Cerebellar nuclear complex (tissue), 1 donor: ENCODE measurements around the gene CSTF2T.
"Not testable (repeated sequence)": the region's sequence is repeated elsewhere in the genome, so short reads cannot be mapped to it uniquely, and the experiment has no call there.

Experiments used
- DNase-seq, 2 experiments: peaks; one replicate each; lab custom pipeline; 2025; lab: John Stamatoyannopoulos, UW

The CSTF2T gene

DNA sequence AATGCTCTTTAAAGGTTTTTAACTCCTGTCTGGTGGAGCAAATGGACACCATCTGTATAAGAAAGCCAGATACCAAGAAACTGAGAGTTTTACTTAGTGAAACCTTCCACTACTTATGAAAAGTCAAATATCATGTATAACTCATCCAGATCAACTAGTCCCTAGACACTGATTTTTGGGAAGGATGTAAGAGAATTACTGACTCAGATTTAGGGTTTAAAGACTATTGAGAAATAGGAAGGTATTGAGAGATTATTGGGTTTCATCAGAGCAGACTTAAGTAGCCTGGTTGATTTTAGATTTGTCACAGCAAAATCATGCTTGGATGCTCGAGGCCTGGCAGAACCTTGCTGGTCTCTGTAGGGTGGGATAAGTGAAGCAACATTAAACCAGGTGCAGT is 3.1 kb downstream of the CSTF2T start:
- DNase-seq, result no peak

DNA sequence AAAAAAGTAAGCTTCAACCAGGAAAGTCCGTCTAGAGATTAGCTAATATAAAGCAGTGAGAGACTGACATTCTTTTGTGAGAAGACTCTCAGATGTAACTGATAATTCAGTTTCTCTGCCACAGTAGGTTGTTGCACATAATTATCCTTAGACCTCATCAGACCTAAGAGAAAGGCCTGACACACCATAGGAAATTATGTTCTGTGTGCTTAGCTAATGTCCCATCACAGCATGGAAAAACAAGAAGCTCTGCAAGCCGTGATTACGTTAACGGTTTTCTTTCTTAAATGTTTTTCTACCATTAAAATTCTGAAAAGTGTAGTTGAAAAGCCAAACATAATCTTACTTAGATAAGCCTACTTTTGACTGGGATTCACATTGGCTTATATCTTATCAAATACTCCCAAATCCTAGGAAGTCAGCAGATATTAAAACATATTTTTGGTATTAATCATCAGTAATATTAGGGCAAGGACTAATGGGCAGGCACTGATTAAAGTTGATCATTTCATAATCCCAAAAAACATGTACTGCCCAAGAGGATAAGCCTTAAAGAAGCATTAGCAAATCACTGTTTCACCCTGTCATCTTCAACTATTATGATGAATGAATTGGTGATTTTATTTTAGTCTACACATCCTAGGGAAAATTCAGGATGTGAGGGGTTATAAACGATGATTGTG is 5.2 kb downstream of the CSTF2T start:
- no peak for DNase-seq

DNA sequence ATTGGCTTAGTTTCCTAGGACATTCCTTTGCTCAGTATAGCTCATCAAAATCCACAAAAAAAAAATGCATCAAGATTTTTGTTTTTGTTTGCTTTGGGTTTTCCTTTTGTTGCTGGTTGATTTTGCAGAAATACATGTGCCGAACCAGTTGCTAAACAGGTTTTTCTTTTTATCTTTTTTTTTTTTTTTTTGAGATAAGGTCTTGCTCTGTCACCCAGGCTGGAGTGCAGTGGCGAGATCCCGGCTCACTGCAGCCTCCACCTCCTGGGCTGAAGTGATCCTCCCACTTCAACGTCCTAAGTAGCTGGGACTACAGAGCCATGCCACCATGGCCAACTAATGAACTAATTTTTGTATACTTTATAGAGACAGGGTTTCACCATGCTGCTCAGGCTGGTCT is 8.3 kb downstream of the CSTF2T start:
- DNase-seq, result no peak

DNA sequence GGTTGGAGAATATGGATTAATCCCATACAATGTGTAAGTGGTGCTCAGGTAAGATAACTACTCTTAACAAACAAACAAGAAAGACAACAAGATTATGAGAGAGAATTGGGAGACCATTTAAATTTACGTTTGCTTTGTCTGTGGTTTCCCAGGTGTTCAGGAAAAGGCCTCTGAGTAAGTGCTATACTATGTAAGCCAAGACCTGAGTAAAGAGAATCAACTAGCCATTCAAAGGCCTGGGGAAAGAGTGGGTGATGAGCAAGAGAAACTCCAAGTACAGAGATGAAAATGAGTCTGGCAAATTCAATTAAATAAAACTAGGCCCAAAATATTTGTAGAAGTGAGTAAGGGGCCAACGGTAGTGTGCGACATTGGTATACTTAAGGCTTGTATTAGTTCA is 9.9 kb downstream of the CSTF2T start:
- DNase-seq, result no peak

DNA sequence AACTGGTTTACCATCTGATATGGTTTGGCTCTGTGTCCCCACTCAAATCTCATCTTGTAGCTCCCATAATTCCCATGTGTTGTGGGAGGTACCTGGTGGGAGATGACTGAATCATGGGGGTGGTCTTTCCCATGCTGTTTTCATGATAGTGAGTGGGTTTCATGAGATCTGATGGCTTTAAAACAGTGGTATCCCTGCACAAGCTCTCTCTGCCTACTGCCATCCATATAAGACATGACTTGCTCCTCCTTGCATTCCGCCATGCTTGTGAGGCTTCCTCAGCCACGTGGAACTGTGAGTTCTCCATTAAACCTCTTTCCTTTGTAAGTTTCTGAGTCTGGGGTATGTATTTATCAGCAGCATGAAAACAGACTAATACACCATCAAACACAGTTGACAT is 10.6 kb downstream of the CSTF2T start:
- DNase-seq, result not testable (repeated sequence)

DNA sequence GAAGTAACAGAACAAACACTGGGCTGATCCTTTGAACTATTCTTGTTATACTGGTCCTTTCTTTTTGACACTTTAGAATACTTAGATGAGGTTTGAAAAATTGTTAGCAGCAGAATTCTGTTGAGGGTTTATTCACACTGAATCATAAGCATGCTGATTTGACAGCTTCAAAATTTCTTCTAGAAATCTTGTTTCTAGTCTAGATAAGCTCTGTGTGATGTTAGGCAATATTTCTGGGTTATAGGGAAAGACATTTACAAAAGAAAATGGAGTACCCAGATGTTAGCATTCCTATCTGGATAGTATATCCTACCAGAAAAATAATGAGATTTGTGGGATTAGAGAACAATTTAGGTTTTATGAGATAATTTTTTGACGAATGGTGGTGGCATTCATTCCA is 12.1 kb downstream of the CSTF2T start:
- DNase-seq, result no peak

DNA sequence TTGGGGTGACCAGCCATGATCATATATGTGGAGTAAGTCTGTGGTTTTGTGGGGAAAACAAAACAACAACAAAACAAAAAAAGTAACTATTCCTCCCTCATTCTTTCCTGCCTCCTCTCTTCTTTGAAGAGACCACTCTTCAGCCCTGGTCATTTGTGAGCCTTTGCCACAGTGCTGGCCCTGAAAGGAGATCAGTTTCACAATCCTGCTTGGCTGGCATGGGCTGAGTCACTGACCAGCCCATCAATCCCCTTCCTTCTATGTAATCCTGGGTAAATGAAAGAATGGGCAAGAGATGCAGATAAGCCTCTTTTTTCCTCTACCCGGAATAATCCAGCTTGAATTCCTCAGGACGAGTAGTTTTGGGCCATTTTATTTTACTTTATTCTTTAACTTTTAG is 13.6 kb downstream of the CSTF2T start:
- DNase-seq, result no peak

DNA sequence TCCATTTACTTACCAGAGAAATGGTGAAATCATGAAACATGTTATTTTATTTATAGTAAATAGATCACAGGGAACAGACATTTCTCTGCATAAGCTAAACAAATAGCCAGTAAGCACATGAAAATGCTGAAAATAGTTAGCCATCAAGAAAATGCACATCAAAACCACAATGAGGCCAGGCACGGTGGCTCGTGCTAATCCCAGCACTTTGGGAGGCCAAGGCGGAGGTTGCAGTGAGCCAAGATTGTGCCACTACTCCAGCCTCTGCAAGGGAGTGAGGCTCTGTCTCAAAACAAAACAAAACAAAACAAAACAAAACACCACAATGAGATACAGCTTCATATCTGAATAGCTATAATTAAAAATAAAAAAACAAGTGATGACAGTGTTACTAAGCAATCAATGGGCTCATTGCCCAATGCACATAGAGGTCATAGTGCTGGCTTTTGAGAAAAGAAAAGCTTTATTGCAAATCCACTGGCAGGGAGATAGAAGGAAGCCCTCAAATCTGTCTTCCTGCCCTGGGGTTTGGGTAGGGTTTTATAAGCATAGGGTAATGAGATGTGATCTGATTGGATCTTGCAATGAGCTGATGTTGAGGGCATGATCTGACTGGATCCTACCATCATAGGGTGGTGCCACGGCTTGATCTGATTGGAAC is 16.2 kb downstream of the CSTF2T start:
- no peak for DNase-seq

DNA sequence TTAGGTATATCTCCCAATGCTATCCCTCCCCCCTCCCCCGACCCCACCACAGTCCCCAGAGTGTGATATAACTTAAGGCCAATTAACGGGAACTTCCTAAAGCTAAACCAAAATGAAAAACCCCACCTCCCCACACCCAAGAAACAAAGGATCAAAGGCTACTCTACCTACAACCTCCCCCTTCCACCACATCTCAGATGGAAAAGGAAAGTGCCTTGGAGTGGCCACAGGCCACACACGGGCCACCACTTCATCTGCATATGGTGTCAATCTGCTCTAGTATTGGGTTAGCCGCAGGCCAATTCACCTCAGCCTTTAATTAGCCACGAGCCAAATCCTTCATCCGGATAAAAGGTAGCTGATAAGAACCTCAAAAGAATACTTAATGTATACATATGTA is 19.6 kb downstream of the CSTF2T start:
- DNase-seq, result no peak

DNA sequence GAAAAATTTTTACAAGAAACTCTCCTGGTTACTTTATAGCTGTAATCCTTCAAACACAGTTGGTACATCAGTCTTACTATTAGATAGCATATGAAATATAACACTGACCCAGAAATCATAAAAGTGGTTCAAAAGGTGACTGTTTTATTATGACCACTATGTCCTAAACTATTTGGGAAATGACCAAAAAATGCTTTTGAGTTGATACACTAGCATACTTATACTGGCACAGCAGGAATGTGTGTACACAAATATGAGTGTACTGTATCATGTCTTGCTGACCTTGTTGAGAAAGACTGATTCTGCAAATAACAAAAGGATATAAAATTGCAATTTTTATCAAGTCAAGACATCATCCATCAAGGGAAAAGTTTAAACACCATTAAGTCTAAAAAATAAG is 24.3 kb downstream of the CSTF2T start:
- no peak for DNase-seq

DNA sequence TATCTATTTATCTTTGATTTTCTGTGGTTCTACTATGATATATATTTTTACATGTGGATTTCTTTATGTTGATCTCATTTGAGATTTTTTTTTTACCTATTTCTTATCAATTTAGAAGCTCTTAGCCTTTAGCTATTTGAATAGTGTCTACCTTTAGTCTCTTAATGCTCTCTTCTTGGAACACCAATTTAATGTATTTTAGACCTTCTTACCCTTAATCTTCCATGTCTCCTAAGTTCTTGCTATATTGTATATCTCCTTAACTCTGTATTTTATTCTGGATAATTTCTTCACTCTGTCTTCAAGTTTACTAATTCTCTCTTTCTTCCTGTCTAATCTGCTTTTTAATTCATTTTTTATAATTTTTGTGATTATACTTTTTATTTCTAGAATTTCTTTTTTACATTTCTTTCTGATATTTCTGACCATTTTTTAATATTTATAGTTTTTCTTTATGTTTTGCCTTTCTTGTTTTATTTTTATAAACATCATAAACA is 27.3 kb downstream of the CSTF2T start:
- DNase-seq, result no peak

DNA sequence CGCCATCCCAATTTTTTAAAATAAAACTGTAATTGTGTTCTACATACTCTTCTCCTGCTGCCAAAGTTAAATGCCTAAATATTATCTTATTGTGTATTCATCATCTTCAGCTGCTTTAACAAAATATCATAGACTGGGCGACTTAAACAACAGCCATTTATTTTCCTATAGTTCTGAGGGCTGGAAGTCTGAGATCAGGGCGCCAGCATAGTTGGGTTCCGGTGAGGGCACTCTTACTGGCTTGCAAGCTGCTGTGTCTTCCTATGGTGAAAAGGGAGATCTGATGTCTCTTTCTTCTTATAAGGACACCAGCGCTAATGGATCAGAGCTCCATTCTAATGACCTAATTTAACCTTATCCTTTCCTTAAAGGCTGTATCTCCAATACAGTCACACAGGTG is 30.4 kb downstream of the CSTF2T start:
- DNase-seq, result no peak

DNA sequence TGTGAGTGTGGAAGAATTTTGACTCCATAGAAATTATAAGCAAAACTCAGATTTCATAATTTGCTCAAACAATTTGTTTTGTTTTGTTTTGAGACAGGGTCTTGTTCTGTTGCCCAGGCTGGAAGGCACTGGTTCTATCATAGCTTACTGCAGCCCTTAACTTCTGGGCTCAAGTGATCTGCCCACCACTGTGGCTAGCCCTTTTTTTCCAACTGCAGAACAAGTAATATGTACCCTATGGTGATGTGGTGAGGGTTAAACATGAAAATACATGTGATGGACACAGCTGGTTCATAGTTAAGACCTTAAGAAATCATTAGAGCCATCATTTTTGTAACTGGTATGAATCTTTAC is 31.1 kb downstream of the CSTF2T start:
- DNase-seq, result no peak

DNA sequence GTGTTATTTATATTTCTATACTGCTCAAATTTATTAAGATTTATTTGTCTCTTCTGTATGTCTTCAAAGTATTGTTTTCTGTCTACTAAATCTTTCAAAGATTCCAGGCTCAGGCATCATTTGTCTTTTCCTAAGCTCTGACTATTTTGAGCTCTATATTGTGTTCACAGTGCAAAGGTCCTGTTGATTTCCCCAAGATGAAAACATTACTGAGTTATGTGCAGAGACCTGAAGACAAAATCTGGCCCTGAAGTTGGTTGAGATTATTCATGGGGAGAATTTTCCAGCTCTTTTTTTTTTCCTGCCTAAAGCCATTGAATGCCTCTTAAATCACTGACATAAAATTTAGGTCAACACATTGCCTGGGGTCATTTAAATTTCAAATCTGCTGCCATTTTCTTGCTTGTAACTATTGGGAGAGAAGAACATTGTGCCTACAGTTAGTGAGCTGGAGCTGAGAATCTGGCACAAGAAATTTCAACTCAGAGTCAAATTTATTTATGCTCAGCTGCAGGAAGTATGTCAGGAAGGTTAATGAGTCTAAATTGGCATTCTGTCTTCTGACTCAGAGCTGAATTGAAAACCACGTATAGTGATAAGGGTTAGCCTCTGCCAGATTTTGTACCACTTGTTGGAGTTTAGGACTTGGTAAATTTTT is 31.6 kb downstream of the CSTF2T start:
- DNase-seq, result no peak

DNA sequence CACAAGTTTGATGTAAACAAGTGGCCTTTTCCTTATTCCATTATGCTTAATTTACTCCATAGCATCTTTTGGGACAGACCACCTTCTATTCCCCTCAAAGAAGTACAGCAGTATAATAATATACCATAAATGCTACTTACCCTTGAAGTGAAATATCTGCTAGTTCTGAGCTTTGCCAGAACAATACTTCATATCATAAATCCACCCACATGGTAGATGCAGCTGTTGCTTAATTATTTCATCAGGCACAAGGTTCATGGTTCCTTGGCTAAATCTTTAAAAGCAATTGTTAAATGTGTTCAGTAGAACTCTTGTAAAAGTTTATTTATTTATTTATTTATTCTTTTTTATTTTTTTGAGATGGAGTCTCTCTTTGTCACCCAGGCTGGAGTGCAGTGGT is 32.9 kb downstream of the CSTF2T start:
- DNase-seq, result no peak

DNA sequence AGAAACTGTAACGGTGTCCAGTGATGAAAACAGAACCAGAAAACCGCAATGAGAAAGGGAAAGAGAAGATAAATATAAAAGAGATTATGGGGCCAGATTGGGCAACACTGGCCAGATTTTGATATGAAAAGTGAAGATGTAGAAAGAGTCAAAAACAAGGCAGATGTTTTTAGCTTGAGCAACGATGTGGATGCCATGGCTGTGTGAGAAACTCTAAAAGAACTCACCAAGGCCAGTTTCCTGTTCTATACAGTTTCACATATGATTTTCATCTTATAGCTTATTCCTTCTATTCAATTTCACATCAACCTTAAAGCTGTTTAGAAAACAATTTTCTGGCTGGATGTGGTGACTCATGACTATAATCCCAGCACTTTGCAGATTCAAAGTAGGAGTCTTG is 36.3 kb downstream of the CSTF2T start:
- DNase-seq, result no peak

DNA sequence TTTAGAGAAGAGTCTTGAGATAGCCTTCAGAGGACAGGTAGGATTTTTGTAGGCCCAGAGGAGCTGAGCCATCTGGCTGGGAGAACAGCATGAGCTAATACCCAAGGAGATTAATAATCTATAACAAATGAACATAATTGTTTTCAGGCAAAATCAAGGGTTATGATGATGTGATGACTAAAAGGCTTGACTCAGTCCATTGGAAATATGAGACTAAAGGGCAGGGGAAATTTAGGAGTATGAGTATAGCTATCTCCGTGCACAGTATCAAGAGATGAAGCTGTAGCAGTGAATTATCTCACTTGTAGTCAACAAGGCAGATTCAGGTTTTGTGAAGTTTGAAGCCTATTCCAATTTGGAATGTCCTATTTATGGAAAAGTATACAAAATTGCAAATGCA is 40.1 kb downstream of the CSTF2T start:
- DNase-seq, result no peak

DNA sequence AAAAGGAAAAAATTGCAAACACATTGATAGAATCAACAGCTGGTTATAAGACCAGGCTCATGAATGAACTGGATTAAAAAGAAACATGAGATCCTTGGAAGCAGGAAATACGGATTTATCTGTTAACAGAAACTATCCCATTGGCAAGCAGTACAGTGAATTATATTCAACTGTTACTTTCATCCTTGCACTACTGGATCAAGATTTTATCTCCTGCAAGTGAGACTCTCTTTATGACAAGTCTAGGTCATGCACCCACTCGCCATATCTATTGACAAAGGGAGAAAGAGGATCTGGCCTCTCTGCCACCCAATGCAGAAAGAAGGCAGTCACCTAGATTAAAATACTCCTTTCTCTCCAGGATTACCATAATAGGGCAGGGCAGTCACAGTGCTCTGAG is 41.4 kb downstream of the CSTF2T start:
- DNase-seq, result no peak

DNA sequence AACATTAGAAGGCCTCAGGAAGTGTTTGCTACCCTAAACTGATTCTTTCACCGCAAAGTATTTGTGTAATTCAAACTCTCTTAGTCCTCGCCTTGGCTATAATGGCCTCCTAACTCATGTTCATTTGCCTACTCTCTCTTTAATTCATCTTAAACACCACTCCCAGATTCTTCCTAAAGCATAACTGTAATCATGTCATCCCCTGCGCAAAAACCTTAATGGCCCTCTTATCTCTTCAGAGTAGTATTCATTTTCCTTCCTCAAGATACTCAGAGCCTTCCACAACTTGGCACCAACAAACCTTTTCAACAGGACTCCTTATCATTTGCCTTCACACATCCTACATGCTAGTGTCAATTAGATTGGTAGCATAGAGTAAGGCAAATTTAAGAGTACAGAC is 42.9 kb downstream of the CSTF2T start:
- no peak for DNase-seq

DNA sequence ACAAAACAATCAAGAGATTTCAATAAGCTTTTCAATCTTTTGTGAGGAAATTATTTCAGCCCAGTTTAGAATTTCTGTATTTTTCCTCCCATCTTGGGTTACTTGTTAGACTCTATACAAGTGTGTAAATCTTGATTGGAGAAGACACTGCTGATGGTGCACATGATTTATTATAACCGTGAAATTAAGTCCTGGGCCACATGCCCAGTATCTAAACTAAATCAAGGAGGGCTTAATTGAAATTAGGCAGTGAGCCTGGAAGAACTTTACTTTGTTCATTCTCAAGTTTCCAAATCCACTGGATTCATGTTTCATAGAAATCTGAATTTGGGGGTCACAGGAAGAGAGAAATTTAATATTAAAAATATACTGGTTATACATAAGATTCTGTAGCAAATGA is 44.5 kb downstream of the CSTF2T start:
- no peak for DNase-seq

DNA sequence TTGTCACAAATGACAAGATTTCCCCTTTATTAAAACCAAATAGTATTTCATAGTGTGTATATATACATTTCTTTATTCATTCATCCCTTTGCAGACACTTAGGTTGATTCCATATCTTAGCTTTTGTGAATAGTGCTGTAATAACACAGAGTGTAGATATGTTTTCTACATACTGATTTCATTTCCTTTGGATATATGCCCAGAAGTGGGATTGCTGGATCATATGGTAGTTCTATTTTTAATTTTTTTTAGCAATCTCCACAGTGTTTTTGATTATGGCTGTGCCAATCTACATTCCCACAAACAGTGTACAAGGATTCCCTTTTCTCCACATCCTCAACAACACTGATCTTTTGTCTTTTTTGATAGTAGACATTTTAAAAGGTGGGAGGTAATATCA is 46.4 kb downstream of the CSTF2T start:
- DNase-seq, result no peak

DNA sequence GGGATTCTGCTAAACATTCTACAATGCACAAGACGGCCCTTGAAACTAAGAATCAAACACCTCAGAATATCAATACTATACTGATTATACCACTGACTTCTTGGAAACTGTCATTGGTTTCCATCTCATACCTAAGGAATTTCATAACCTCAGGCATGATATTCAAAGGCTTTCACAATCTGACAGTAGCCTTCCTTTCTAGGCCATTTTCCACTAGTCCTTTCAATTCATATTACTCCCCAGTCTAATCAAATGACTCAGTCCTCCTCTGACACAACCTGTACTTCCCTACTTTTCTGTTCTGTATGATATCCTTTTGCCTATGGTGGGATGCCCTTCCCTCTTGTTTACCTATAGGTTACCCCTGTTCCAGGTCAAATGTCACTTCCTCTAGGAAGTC is 48.3 kb downstream of the CSTF2T start:
- no peak for DNase-seq

DNA sequence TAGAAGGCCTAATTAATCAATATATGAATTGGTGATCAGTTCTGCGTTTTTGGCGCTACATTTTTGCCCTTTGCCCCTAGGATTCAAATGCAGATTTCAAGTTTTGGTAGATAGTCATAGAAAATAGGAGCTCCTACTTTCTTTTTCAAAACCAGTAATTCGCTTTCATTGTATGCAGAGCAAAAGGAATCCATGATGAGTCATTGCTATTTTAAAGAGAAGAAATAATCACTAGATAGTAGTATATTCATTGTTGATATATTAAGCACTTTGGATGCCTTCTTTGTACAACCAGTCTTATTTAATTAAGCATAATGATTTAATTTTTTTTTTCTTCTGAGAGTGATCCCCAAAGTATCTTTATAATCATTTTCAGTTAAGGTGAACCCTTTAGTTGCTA is 50.3 kb downstream of the CSTF2T start:
- DNase-seq, result no peak
